NCI-H146 treated with DMSO at 0.1 percent for 48 hours (cell line): ENCODE results near the gene RMND5B.

Source experiments
- DNase-seq: peaks from one replicate; lab custom pipeline; 2025; ENCODE audit not compliant: unreplicated experiment; lab: John Stamatoyannopoulos, UW

RMND5B gene

DNA sequence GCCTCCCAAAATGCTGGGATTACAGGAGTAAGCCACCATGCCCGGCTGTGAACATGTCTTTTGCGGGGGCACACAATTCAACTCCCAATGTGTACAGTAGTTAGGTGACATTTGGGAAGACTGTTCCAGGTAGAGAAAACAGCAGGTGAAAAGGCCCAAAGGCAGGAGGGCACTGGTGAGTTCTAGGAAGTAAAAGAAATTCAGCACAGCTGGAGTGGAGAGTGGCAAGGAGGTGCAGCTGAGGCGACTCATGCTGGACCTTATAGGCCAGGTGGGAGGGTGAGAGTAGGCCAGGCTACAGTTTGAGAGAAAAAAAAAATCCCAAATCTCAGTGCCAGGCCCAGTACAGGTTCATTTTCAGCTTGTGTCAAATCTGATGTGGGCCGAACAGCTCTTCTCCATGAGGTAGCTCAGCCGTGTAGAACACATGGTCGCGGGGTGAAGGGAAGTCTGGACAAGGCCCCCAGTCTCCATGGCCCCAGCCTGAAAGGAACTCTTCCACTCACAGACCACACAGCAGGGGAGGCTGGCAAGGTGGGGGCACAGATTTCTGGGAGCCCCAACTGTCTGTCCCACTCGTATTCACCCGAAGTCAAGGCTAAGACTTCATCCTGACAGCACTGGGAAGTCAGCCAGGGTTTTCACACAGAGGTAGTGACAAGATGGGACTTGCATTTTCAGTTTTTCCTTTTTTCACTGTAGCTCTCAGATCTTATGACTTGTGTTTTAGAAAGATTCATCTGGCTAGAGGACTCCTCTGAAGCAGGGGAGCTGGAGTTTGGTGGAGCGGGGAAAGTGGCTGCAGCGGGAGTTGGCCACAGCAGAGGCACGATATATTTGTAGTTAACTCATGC lies 69.0 kb downstream of the RMND5B start:
- DNase-seq, result no peak
